LNCaP clone FGC (cell line): Measurements from ENCODE around the gene LCP1.

Experiments
- DNase-seq: peaks from one replicate; pipeline ENCODE4 v3.0.0-alpha.2; 2011; ENCODE audit warnings: low read depth
- H3K4me3 ChIP-seq: 2 replicates; pipeline ENCODE4 v1.5.1; 2011; ENCODE audit warnings: mild to moderate bottlenecking, low read depth, low read length, control low read depth
- TF ChIP-seq, protein P1 (sequence below): IDR thresholded peaks from 2 replicates; pipeline ENCODE4 v1.5.1; 2012; ENCODE audit warnings: mild to moderate bottlenecking; ENCODE audit not compliant: control insufficient read depth, insufficient read depth; ENCODE audit errors: extremely low read depth

Gene LCP1

DNA sequence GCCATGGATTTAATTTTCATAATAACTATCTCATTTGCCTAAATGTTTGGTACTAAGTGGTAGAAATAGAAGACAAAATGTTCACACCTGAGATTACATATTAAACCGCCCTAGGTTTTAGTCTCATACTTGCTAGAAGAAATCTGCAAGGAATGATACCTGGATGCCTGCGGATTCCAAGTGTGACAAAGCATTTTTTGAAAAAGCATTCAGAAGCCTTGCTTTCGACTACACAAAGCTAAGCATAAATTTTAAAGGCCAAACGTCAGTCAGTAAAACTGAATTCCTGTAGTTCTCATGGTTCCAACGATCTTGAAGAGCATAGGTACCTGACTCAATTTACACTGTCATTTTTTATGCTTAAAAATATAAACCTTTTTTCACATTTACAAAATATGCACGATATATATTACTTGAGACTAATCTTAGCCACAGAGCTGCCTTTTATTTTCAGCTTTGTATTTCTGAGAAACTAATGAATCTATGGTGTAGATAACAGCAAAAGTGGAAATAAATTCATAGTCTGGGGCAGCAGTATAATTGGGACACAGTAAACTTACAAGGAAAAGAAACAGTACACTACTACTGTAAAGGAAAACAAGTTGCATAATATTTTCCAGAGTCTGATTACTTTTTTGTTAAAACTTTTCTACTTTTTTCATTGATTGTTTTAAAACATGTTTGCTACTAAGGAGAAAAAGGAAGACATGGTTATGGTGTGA is 28.5 kb upstream of the LCP1 start:
- peak overlapping the region; percentile 60 for H3K4me3 ChIP-seq
- no peak for DNase-seq
- TF ChIP-seq, protein P1, sequence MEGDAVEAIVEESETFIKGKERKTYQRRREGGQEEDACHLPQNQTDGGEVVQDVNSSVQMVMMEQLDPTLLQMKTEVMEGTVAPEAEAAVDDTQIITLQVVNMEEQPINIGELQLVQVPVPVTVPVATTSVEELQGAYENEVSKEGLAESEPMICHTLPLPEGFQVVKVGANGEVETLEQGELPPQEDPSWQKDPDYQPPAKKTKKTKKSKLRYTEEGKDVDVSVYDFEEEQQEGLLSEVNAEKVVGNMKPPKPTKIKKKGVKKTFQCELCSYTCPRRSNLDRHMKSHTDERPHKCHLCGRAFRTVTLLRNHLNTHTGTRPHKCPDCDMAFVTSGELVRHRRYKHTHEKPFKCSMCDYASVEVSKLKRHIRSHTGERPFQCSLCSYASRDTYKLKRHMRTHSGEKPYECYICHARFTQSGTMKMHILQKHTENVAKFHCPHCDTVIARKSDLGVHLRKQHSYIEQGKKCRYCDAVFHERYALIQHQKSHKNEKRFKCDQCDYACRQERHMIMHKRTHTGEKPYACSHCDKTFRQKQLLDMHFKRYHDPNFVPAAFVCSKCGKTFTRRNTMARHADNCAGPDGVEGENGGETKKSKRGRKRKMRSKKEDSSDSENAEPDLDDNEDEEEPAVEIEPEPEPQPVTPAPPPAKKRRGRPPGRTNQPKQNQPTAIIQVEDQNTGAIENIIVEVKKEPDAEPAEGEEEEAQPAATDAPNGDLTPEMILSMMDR = no peak

DNA sequence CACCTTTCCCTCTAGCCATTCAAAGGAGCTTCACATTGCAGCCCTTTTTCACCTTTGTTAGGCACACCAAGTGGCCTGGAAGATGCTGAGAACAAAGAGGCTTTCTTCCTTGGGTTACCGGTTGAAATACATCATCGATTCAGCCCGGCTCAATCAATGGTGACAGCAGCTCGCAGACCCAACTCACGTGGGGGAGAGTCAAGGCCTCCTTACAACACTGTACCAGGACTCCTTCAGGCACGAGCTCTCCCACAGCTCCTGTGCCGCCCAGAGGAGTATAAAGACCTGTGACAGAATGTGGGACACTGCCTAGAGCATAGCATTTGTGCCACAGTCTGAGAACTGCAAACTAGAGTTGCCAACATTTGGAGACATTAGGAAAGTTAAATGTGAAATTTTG is 25.9 kb upstream of the LCP1 start:
- H3K4me3 ChIP-seq = no peak overlapping the region
- TF ChIP-seq, protein P1 = no peak
- no peak for DNase-seq

DNA sequence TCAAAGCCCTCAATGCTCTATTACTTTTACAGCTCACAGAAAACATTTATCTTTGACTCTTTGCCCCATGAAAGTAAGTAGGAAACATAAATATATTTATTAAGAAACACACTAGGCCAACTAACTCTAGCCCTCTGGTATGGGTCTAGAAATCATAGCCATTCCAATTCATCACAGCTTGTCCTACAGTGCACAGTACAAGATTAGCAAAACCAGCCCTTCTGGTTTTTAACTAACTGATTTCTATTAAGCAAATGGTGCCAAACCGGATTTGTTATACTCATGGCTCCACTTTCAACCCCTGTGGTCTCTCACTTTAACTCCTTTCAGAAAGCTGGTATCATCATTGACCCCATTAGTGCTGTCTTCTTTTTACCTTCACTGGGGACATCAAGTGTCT is 24.2 kb upstream of the LCP1 start:
- no peak overlapping the region for H3K4me3 ChIP-seq
- DNase-seq = no peak
- TF ChIP-seq, protein P1 = no peak

GRCh38 chr13:46202966-46203365 is 21.0 kb upstream of the LCP1 start:
- TF ChIP-seq, protein P1 = no peak
- no peak overlapping the region for H3K4me3 ChIP-seq
- no peak for DNase-seq

DNA sequence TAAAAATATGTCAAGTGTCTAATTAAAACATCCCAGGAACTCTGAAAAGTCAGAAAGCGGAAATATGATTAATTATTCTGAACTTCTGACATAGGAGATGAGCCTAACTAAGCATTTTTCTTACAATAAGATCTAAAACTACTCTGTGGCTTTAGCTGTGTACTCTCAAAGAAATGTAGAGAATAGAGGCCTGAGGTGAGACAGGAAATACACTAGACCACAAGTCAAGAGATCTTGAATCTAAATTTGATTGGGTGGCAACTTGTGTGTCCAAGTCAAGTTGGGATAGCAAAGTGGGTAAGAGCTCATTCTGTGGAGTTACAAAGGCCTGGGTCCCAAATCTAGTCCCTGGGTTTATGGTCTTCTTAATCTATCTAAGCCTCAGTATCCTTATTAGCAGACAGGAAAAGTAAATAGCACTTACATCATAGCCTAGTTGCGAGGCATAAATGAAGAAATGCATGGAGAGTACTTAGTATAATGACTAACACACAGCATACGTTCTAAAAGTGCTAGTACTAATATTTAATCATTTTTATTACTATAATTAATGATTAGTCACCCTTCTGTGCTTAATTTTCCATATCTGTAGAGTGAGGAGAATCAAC is 20.3 kb upstream of the LCP1 start:
- no peak for DNase-seq
- H3K4me3 ChIP-seq = no peak overlapping the region
- TF ChIP-seq, protein P1 = no peak

- no peak for DNase-seq
- no peak overlapping the region for H3K4me3 ChIP-seq
- TF ChIP-seq, protein P1 = no peak
Measured at GRCh38 chr13:46198696-46199193, 16.8 kb upstream of the LCP1 start.
